ENCODE data around the gene SMARCD1.

SMARCD1 gene

DNA sequence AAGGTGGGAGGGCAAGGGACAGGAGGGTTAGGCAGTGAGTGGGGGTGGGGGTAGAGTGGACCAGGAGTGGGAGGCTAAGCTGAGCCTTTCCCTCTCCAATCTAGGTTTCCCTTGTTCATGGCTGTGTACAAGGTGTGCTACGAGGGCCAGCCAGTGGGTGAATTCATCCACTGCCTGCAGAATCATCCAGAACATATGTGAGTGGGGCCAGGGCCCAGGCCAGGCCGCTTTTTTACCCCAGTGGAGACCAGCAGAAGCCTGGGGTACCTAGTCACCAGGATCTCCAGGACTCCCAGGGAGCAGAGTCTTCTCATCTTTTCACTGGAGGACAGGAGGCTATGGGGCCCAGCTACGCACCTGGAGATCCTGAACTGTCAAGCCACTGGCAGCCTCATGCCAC is 24.2 kb downstream of the SMARCD1 start:
- peak overlapping the region; percentile 95 for H3K27ac ChIP-seq
- TF ChIP-seq, protein P1, sequence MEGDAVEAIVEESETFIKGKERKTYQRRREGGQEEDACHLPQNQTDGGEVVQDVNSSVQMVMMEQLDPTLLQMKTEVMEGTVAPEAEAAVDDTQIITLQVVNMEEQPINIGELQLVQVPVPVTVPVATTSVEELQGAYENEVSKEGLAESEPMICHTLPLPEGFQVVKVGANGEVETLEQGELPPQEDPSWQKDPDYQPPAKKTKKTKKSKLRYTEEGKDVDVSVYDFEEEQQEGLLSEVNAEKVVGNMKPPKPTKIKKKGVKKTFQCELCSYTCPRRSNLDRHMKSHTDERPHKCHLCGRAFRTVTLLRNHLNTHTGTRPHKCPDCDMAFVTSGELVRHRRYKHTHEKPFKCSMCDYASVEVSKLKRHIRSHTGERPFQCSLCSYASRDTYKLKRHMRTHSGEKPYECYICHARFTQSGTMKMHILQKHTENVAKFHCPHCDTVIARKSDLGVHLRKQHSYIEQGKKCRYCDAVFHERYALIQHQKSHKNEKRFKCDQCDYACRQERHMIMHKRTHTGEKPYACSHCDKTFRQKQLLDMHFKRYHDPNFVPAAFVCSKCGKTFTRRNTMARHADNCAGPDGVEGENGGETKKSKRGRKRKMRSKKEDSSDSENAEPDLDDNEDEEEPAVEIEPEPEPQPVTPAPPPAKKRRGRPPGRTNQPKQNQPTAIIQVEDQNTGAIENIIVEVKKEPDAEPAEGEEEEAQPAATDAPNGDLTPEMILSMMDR (IDR thresholded peaks at IDR 0.05): no peak
- no peak overlapping the region for H3K4me3 ChIP-seq
- DNase-seq (ENCODE audit: low spot score): no peak

DNA sequence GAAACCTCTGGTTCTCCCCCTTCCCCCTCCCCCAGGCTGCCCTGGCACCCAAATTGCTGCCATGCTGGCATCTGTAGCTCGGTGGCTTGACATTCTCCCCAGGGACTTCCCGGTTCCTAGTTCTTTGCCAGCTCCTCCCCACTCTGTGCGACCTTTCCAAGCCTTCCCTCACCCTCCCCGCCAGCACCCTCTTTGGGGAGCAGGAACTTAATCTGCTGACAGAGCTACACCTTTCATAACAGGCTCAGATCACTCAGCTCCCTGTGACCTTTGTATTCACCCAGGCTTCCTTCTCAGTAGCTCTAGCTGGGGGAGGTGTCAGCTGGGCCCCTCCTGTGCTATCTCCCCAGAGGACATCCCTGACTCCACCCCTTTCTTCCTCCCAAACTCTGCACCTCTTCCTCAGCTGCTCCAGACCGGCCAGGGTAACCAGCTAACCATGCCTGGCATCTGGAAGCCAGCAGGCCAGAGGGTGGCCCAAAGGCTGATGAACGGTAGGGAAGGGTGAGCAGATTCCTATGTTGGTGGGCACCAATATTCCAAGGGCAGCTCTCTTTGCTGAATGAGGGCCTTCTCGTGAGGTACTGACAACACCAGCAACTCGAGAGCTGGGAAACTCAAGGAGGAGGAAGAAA is 25.1 kb downstream of the SMARCD1 start:
- peak overlapping the region; percentile 59 for H3K4me3 ChIP-seq
- TF ChIP-seq, protein P1 (IDR thresholded peaks at IDR 0.05): no peak
- peak; percentile 80 for DNase-seq (ENCODE audit: low spot score)
- peak overlapping the region; percentile 95 for H3K27ac ChIP-seq

DNA sequence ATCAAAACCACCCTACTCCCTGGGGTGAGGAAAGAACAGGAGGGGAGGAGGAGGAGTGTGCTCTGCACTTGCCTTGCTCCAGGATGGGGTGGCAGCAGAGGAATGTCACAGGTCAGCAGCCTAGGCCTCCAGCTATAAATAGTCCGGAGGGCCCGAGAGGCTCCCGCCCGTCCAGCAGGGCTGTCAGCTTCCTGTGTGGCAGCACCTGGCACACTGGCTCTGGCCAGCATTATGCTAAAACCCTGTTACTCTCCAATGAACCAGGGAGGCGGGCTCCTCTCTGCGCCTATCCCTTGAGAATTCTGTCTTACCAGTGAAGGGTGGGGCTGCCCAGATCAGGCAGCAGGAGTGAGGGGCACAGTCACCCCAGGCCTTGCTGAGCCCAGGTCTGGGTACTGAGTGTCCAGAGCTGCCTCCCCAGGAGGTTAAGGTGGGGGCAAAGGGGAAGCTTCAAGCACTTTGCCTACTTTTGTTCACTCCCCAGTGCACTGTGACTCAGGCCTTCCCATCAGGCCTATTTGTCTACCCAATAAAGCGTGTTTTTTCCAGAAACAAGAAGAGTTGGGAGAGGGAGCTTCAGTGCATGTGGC is 25.7 kb downstream of the SMARCD1 start:
- Histone ChIP-seq H3K27ac (peak overlapping the region; percentile 95), H3K4me3 (peak overlapping the region; percentile 59)
- DNase-seq (ENCODE audit: low spot score): peak; percentile 92
- TF ChIP-seq, protein P1 (IDR thresholded peaks at IDR 0.05): no peak

DNA sequence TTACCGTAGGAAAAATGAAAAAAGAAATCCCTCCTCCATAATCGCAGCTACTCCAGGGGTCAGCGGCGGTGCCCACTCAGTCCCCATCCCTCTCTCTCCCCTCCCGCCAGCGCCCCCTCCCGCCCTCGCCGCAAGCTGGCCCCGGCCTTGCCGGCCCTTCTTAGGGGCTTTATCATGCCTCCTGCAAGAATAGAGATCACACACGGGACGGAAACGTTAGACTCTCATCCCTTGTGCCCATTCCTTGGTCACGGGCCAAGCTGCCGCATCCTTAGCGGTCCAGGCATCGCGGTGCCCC is 26.2 kb downstream of the SMARCD1 start:
- Histone ChIP-seq H3K27ac (peak overlapping the region; percentile 95), H3K4me3 (peak overlapping the region; percentile 59)
- DNase-seq (ENCODE audit: low spot score): no peak
- TF ChIP-seq, protein P1 (IDR thresholded peaks at IDR 0.05): no peak

DNA sequence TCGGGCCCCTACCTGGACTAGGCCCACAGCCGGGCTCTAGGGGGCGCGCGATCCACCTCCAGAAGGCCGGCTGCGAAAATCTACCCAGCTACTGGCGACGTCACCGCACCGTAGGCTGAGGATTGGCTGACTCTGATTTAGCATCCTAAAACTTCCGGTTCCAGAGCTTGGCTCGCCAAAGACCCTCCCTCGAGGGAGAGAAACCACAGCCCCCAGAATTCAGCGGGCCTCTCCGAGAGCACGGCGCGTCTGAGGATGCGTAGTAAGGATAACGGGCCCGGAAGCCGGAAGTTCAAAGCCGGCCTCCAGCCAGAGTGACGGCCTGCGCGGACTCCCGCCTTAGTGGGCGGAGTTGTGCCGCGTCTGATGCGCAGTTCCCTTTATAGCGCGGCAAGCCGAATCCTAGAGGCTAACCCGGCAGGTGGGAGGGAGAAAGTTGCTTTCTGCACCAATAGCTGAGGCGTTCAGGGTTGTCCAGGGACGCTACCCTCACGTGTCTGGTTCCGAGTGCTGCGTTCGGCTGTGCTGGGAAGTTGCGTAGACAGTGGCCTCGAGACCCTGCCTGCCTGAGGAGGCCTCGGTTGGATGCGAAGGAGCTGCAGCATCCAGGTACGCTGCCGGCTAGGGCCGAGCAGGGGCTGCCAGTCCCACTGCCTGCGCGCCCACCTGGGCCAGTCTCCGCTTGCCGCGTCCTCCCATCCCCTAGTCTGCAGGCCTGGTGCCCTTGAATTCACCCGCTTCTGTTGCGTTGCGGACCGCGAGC is 26.7 kb downstream of the SMARCD1 start, which contains the start of gene COX14:
Gene COX14 (plus strand): TSS at position 544 of the 763 bp plus-strand sequence. CDS start 7,808 bp downstream, outside the sequence.
- DNase-seq (ENCODE audit: low spot score): peak; percentile 100
- peak within 1 kb of the TSS; percentile 95 to 97 for H3K27ac ChIP-seq
- peak within 1 kb of the TSS; percentile 80 for H3K4me3 ChIP-seq
- TF ChIP-seq, protein P1 (IDR thresholded peaks at IDR 0.05): peak; percentile 84

DNA sequence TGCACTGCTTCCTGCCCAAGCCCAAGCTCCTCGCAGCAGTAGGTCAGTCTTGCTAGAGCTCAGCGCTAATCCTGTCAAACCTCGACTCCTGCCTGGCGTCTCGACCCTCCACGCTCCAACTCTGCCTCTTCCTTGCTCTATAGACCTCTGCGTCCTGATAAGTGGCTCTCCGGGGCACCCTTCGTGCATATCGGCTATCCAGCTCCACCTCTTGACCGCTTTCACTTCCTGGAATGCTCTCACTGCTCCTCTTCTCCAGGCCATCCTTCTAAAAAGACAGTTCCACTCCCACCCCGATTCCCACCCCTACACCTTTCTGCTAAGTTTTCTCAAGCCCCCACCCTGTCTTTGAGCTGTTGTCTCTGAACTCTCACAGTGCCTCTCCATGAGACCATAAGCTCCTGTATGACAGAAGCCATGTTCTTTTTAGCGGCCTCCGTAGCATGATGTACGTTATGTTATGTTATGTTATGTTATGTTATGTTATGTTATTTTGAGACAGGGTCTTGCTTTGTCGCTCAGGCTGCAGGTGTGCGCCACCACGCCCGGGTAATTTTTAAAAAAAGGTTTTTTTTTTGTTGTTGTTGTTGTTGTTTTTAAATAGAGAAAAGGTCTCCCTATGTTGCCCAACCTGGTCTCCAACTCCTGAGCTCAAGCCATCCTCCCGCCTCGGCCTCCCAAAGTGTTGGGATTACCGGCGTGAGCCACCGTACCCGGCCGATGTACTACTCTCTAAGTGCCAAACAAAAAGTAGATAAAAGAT is 27.5 kb downstream of the SMARCD1 start:
- peak overlapping the region; percentile 80 for H3K4me3 ChIP-seq
- TF ChIP-seq, protein P1 (IDR thresholded peaks at IDR 0.05): no peak
- no peak for DNase-seq (ENCODE audit: low spot score)
- peak overlapping the region; percentile 91 to 97 for H3K27ac ChIP-seq

All from coronary artery (tissue), 2 donors.